HG02938 (cell line): Measurements from ENCODE around the gene TXNRD1.
"Not testable (repeated sequence)": the region's sequence is repeated elsewhere in the genome, so short reads cannot be mapped to it uniquely, and the experiment has no call there.

Experiments
- ATAC-seq: cut with Tn5 transposase; IDR thresholded peaks from one replicate; pipeline ENCODE4 v1.9.1; 2021; ENCODE audit warnings: mild to moderate bottlenecking, moderate library complexity; ENCODE audit not compliant: unreplicated experiment

Gene TXNRD1

DNA sequence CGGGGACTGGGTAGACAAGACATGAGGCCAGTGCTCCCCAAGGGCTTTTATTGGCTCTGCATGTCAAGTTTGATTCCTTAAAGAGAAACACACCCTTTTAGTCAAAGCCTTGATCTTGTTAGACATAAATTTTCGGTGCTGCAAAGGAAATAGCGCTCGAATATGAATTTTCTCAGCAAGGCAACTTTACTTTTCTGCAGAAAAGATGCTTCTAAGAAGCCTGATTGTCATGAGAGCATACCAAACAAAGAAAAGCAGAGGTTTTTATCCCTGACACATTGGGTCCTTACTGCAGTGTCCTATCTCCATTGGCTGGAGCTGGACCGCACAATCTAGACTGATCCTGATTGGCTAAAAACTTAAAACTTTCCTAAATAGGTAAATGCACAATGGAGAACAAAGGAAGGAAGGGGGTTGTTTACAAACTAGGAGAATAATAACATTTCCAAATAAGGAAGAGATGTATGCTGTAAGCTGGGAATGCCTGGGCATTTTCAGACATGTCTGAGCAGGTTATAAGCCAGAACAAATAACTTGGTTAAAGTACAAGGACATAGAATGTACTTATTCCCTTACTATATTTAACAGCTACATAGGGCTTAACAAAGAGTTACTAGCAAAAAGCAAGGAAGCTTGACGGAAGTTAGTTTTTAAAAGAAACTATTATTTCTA is 17.2 kb downstream of the TXNRD1 start:
- ATAC-seq, result no peak

DNA sequence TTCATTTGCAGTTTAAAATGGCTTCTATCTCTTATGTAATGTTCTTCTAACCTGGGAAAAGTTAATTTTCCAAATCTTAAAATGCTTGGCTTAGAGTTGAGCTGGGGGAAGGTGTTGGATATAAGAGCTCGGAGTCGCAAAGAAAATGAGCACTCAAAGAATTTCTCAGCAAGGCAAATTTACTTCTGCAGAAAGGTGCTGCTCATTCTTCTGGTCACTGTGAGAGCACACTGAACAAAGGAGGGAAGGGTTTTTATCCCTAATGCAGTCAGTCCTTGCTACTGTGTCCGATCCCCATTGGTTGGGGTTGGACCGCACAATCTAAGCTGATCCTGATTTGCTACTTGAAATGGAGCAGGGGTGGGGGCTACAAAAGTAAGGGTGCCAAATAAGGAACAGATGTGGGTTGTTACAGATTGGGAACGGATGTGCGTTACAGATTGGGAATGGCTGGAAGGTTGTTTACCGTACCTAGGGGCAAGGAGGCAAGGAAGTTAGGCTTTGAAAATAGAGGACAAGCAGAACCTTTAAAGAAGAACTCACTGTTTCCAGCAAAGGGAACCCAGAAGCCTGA is 19.4 kb downstream of the TXNRD1 start:
- no peak for ATAC-seq

DNA sequence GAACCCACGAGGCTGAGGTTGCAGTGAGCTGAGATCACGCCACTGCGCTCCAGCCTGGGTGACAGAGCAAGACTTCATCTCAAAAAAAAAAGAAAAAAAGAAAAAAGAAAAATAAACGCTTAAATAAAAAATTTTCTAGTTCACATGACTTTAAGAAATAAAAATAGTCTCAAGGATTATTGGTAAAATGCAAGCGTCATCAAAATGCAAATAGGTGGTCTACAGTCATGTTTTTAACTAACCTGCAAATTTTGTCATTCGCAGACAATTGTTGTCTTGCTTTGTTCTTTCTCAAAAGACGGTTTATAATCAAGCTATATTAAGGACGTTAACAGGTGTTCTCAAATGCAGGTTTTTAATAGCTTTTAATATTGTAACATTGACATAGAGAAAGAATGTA is 22.4 kb downstream of the TXNRD1 start:
- ATAC-seq, result no peak

DNA sequence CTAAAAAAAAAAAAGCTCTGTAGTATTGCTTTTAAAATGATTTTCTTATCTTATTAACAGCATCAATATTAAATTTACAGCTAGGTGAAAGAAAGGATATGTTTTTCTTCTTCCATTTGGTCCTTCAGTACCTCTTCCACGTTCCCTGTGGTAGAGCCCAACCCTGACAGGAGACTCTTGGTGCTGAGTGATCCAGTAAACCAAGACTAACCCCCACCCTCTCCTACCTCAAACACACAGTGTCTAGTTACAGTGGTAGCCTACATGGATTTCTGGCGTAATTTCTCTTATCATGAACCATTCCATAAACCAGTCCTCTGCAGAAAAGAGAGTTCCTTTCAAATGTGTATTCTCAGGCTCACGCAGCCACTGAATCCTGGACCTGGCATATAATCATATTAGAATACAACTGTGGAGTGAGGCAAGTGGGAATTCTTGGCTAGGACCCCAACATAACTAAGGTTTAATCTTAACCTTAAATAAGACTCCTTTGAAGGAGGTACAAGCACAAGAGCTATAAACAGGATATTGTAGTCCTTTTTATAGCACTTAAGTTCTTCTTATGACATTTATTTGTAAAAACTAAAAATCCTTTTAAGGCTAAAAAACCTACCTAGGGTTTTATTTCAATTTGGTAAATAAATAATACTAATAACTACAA is 27.1 kb downstream of the TXNRD1 start:
- no peak for ATAC-seq

DNA sequence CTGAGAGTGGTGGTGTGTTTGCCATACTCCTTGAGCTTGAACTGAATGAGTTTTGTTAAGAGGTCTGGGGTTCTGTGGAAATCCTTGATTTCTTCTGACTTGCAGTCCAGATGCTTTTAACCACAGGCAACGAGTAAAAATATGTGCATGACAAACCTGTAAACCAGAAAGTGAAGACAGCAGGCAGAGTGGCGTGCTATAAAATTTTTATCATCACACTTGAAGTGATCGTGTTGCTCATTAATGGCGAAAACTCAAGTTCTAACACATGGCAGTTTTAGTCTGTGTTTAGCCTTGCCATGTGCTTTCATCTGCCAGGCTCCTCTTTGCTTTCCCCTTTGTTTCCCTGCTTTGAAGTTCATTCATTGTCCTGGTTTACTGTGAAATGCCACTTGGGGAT is 28.0 kb downstream of the TXNRD1 start:
- ATAC-seq, result no peak

DNA sequence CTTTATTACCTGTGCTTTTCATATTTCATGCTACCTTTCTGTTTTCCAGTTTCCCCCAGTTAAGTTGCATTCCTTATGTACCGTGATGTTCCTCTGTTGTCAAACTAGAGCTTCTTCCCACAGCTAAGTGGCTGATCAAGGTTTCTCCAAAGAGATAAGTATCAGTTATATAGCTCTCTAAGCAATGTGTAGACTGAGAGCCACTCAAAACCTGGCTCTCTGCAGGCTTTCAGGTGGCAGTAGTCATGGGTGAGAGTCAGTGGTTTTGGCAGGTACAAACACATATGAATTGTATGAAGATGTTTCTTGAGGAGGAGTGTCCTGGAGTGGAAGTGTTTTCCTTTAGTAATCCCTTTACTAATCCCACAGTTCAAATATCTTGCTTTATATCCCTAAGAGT is 28.4 kb downstream of the TXNRD1 start:
- ATAC-seq, result no peak

DNA sequence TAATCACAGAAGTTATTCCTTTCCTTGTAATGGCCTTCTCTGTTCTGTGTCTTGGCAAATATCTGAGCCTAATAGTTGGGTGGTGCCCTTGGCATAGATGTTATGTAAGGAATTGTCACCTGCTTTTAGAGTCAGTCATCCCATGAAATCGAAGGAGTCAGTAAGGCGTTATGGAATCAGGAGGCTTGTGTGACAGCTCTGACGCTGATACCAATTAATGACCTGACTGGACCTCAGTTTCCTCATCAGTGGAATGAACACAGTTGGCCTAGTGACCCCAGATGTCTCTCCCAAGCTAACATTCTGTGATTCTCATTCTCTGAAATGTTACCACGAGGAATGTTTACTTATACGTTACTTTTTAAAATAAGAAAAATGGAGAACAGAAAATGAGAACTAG is 32.1 kb downstream of the TXNRD1 start:
- no peak for ATAC-seq

DNA sequence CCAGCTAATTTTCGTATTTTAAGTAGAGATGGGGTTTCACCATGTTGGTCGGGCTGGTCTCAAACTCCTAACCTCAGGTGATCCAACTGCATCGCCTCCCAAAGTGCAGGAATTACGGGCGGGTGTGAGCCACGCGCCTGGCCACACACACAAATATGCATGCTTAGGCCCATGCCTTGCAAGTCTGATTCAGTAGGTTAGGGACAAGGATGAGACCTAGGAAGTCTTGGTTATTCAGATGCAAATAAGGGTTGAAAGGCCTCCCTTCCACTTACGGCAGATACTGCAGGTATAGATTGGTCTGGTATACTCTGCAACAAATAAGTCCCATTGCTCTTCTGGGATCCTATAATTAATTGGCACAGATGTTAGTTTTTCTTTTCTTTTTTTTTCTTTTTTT is 32.9 kb downstream of the TXNRD1 start:
- no peak for ATAC-seq

DNA sequence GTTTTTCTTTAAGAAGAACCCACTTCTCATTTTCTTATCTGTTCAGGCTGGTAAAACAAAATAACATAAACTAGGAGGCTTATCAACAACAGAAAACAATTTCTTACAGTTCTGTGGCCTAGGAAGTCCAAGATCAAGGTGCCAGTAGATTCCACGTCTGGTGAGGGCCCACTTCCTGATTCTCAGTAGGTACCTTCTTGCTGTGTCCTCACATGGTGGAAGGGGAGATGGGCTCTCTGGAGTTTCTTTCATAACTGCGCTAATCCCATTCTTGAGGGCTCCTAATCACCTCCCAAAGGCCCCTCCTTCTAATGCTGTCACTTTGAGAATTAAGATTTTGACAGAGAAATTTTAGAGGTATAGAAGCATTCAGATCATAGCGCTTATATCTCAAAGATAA is 33.4 kb downstream of the TXNRD1 start:
- ATAC-seq, result no peak

DNA sequence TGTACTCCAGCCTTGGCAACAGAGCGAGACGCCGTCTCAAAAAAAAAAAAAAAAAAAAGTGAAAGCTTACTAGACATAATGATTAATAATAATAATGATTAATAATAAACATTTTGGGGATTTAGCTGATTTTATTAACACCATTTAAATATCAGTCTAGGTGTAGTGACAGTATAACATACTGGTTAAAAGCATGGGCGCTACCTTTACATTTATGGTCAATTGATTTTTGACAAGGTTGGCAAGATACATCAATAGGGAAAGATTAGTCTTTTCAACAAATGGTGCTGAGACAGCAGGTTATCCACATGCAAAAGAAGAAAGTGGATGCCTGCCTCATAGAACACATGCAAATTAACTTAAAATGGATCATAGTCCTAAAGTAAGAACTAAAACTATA is 34.3 kb downstream of the TXNRD1 start:
- no peak for ATAC-seq

DNA sequence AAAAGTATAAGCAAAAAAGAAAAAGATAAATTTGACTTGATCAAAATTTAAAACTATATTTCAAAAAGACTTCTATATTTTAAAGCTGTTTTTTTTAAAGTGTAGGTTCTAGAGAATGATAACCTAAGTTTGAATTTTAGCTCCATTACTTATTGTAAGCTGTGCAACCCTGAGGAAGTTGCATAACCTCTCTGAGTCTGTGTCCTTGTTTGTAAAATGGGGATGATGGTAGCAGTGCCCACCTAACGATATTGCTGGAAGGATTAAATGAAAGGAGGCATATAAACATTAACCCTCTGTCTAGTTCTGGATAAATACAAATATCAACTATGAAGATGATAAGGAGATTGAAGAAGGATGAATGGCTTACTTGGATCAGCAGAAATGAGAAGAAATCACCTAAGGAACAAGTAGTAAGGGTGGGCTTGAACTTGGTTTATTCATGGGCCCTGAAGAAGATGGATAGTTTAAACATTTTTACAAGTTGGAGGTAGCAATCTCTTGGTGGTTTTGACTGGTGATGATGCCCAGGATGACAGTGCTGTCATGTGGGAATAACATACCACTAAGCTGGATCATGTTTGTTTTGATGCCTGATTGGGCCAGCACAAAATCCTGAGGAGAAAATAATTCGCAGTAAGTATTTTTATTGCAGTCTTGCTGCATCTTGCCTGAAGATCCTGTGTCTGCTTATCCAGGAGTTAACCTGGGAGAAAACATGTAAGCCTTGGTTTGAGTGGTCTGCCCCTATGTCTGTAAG is 35.0 kb downstream of the TXNRD1 start:
- no peak for ATAC-seq

DNA sequence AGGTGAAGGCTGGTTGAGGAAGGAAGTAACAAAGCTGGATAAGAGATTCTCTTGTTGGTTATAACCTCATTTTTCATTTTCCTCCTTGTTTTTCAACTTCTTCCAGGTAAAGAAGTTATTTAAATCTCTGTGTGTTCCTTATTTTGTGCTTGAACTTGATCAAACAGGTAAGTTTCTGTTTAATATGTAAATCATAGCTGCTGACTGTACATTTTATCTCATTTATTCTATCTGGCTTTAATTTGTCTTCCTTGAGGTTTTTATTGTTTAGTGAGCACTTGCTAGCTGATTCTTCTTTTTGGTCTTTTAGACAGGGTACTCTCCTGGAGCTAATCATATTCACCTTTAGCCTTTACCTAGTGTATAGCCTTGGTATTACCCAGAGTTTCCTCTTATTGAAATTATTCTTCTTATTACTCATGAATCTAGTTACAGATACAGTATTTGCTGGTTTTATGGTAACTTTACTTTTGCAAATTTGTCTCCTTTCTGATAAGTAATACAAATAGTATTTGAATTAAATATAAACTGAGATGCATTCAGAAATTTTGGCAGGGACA is 42.4 kb downstream of the TXNRD1 start:
- no peak for ATAC-seq

DNA sequence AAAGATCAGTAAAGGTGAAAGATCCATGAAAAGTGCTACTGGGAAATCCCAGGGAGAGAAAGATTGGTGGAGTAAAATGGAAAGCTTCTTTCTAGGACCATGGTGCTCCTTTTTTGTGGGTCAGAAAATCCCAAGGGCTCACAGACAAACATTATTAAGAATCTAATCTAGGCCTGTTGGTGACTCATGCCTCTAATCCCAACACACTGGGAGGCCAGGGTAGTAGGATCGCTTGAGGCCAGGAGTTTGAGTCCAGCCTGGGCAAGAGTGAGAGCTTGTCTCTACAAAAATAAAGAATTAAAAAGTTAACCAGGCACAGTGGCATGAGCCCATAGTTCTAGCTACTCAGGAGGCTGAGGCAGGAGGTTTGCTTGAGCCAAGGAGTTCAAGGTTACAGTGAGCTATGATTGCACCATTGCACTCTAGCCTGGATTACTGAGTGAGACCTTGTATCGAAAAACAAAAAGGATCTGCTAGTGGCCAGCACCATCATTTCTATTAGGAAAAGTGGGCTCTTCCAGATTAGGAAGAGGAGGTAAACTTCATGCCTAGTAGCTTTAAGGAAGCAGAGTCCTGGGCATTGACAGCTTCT is 43.0 kb downstream of the TXNRD1 start:
- no peak for ATAC-seq

DNA sequence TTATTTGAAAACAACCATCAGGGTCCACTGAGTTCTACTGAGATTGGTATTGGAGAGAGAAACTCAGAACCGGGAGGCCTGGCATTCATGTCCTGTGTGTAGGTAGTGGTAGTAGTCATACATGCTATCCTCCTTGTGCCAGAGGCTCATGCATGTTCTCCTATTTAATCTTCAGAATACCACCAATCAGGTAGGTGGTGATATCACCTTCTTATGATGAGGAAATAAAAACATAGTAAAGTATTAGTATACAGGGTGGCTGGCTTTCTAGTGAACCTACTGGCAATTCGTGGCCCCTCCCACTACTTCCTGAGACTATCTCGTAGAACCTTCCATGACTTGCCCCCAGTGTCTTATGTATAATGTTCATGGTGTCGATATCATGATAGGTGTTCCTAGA is 47.4 kb downstream of the TXNRD1 start:
- no peak for ATAC-seq

DNA sequence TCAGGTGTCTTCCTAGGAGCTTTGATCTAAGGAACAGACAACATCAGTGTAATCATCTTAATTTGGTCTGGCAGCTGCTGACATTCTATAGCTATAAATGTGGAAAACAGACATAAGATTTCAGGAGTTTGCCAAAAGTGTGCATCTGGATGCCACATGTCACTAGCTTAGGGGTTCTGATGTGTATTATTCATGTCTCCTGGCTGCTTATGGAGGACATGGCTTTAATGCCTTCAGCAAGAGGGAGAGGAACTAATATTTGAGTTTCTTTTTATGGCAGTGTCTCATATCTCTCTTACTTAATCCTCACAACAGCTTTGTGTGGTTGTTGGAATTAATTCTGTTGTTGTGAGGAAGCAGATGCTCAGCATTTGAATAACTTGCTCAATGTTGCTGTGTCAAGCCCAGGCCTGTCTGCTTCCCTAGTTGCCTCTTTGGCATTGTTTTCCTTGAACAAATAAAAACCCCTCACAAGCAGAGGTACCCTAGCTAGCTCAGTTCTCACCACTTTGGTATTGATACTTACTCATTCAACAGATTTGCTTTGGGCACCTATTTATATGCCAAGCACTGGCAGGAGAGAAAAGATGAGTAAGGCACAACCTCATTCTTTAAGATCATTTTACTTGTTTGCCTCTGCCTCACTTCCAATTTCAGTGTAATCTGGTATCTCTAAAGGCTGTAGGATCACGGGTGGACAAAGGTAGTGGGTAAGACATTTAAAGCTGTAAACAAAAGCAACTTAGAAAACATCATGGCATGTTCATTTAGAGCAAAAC is 48.2 kb downstream of the TXNRD1 start:
- no peak for ATAC-seq

DNA sequence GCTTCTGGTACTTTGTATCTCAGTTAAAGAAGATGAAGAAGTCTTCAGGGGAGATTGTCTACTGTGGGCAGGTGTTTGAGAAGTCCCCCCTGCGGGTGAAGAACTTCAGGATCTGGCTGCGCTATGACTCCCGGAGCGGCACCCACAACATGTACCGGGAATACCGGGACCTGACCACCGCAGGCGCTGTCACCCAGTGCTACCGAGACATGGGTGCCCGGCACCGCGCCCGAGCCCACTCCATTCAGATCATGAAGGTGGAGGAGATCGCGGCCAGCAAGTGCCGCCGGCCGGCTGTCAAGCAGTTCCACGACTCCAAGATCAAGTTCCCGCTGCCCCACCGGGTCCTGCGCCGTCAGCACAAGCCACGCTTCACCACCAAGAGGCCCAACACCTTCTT is 49.9 kb downstream of the TXNRD1 start:
- ATAC-seq, result not testable (repeated sequence)

DNA sequence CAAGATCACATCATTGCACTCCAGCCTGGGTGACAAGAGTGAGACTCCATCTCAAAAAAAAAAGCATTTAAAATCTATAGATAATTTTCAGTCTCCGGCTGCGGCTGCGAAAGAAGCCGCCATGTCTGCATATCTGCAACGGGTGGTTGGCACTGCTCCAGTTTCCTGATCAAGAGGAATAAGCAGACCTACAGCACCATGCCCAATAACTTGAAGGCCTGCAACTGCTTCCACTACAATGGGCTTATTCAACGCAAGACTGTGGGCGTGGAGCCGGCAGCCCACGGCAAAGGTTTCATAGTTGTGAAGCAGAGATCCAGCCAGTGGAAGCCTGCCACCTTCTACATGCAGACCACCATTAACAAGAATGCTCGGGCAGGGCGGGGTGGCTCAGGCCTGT is 57.4 kb downstream of the TXNRD1 start:
- ATAC-seq, result no peak

DNA sequence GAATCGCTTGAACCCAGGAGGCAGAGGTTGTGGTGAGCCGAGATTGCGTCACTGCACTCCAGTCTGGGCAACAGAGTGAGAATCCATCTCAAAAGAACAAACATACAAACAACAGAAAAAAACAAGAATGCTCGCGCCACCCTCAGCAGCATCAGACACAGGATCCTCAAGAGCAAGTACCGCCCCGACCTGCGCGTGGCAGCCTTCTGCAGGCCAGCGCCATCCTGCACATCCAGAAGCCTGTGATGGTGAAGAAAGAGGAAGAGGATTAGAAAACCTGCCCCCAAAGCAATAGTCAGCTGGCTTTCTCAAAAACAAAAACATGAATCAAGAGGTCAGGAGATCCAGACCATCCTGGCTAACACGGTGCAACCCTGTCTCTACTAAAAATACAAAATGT is 57.9 kb downstream of the TXNRD1 start:
- ATAC-seq, result no peak

DNA sequence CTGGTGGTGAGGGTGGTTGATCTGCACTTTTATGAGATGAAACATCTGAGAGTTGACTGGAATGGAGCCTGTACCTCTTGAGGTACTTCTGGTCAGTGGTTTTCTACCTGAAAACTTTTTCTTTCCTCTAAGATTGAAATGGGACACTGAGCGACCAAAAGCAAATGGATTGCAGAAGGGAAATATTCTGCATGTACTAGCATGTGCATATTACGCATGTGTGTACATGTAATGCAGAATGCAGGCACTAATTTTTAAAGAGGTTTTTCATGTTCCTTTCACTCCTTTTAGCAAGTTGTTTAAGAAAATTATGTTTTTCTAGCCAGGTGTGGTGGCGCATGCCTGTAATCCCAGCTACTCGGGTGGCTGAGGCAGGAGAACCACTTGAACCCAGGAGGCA is 59.2 kb downstream of the TXNRD1 start:
- no peak for ATAC-seq

DNA sequence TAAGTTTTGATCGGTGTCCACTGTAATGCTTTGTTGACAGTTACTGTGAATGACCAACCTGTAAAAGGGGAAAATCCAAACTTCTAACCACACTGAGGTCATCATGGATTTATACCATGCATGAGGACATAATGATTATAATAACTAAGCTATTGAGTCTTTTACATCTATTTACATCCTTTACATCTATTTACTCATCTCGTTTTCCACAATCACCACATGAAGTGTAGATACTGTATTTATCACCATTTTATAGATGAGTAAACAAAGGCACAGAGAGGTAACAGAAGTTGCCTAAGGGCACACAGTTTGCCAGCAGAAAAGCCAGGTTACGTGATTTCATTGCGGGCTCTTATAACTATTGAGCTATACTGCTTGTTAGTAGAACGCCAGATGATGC is 60.1 kb downstream of the TXNRD1 start:
- no peak for ATAC-seq
